ENCODE results near the gene ZNF77.

DNA sequence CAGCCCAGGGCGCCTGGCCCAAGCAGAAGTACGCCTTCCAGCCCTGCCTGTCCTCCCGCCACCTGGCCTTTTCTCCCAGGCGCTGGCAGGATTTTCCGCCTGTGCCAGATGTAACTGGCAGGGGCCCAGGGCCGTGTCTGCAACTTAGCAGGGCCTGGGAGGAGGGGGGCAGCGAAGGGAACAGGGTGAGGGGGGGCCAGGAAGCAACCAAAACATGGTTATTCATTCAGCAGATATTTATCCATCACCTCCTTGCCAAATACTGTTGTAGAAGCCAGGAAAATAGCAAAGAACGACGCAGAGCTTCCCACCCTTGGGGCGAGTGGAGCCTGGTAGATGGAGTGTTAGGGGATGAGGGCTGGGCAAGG, 38.2 kb upstream of the ZNF77 start:
- TF ChIP-seq SUZ12 (IDR thresholded peaks at IDR 0.05): no peak
- TF ChIP-seq SP1 (IDR thresholded peaks at IDR 0.05): no peak
- TF ChIP-seq CTBP1 (IDR thresholded peaks at IDR 0.05; ENCODE audit: borderline replicate concordance): no peak
- no peak for TF ChIP-seq BHLHE40 (IDR thresholded peaks at IDR 0.05; ENCODE audit: borderline replicate concordance)
- TF ChIP-seq L3MBTL2 (conservative IDR thresholded peaks at IDR 0.05): no peak
- no peak for TF ChIP-seq ELF4 (IDR thresholded peaks at IDR 0.05)
- no peak for TF ChIP-seq FOXM1 (IDR thresholded peaks at IDR 0.05; ENCODE audit: borderline replicate concordance)
- no peak for TF ChIP-seq FOXA1 (IDR thresholded peaks at IDR 0.05)
- TF ChIP-seq TARDBP (IDR thresholded peaks at IDR 0.05): no peak
- TF ChIP-seq HDGF (IDR thresholded peaks at IDR 0.05; ENCODE audit: borderline replicate concordance): no peak
- no peak for TF ChIP-seq NFRKB (IDR thresholded peaks at IDR 0.05)
